Measurements from ENCODE around the gene ZBTB33.

DNA sequence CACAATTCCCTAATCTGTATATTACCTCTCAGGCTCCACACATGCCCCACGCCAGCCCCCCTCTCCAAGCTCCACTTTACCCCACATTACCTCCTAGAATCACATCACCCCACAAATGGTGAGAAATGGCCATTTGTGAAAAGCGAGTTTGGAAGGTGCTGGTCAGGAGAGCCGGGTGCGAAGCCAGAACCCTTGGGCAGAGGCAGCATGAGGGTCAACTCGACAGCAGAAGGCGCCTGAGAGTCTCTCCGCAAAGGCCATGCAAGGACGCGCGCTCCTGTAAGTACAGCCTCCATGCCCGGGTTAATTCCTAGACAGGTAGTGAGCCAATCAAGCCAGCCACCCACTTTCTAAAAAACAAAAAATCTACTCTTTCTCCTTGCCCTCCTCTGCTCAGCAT lies 49.8 kb upstream of the ZBTB33 start:
- TF ChIP-seq CTCF (IDR thresholded peaks at IDR 0.05; ENCODE audit: borderline replicate concordance, extremely low read depth, low read length, poor library complexity, severe bottlenecking) (no peak), EZH2 (IDR thresholded peaks at IDR 0.05; ENCODE audit: borderline replicate concordance, low read depth, low read length, severe bottlenecking) (no peak)
